Right renal cortex interstitium (tissue), 3 donors: ENCODE results near the gene G0S2. TPM values are rescaled to one million over a fixed set of nuclear protein-coding genes. Genes with fewer than 3 reads are reported as not detected.

Source experiments
- DNase-seq, 3 donors: peaks; one replicate each; pipeline ENCODE4 v3.0.0-alpha.2; 2013; ENCODE audit warnings: low read depth in 3 of 3, low spot score in 2 of 3
- polyA plus RNA-seq, 3 donors: library from polyadenylated mRNA; unstranded; fragments of 120-200 nt; gene quantifications; one replicate each; pipeline ENCODE4 v1.2.1, GENCODE V29; 2013; ENCODE audit not compliant: insufficient read length in 3 of 3

G0S2 gene
- polyA plus RNA-seq, 3 donors, result 9.3 to 13.7 (median 12.0) TPM

- no peak for DNase-seq
These were observed 34.9 kb downstream of the G0S2 start for GRCh38 chr1:209710093-209710492.

- no peak for DNase-seq
These were observed 35.6 kb downstream of the G0S2 start for GRCh38 chr1:209710847-209711246.

- DNase-seq, result no peak
These were observed 39.1 kb downstream of the G0S2 start for GRCh38 chr1:209714338-209714737.

GRCh38 chr1:209715314-209715713 is 40.1 kb downstream of the G0S2 start:
- no peak for DNase-seq

GRCh38 chr1:209717818-209718217 is 42.6 kb downstream of the G0S2 start:
- DNase-seq, result no peak

GRCh38 chr1:209720326-209720725 is 45.1 kb downstream of the G0S2 start:
- no peak for DNase-seq

- no peak for DNase-seq
These were observed 45.6 kb downstream of the G0S2 start for GRCh38 chr1:209720826-209721225.

GRCh38 chr1:209721323-209721722 is 46.1 kb downstream of the G0S2 start:
- no peak for DNase-seq

GRCh38 chr1:209723265-209723664 is 48.1 kb downstream of the G0S2 start:
- no peak for DNase-seq

- no peak for DNase-seq
These were observed 48.8 kb downstream of the G0S2 start for GRCh38 chr1:209723756-209724693.

Other genes starting within 250 kb of the G0S2 start
- 1 to 10 TPM; 5.6 to 6.3 (median 6.2) TPM for gene CAMK1G, start 91.7 kb upstream of the G0S2 start, polyA plus RNA-seq
- 1 to 10 TPM in 1 of 3 donors, under 1 TPM in 2; 0.76 to 1.4 (median 0.92) TPM for gene LAMB3, start 23.0 kb upstream of the G0S2 start, polyA plus RNA-seq
- under 1 TPM; 0.29 to 0.39 (median 0.33) TPM for gene HSD11B1, start 29.4 kb downstream of the G0S2 start, polyA plus RNA-seq
- 1 to 10 TPM; 1.6 to 2.0 (median 1.9) TPM for gene TRAF3IP3, start 80.6 kb downstream of the G0S2 start, polyA plus RNA-seq
- gene C1orf74, start 109.1 kb downstream of the G0S2 start, polyA plus RNA-seq, result 1 to 10 TPM; 3.6 to 4.3 (median 4.1) TPM
- 10 to 100 TPM; 17.3 to 20.7 (median 19.4) TPM for gene IRF6, start 130.7 kb downstream of the G0S2 start, polyA plus RNA-seq
- gene UTP25, start 152.6 kb downstream of the G0S2 start, polyA plus RNA-seq, result 10 to 100 TPM in 2 of 3 donors, 1 to 10 TPM in 1; 9.9 to 11.1 (median 11.0) TPM